ENCODE measurements around the gene CPEB3. TPM values are rescaled to one million over a fixed set of nuclear protein-coding genes. Genes with fewer than 3 reads are reported as not detected.

Gene CPEB3
- total RNA-seq, 2 experiments from 2014 or later = 1.2 to 1.3 TPM

DNA sequence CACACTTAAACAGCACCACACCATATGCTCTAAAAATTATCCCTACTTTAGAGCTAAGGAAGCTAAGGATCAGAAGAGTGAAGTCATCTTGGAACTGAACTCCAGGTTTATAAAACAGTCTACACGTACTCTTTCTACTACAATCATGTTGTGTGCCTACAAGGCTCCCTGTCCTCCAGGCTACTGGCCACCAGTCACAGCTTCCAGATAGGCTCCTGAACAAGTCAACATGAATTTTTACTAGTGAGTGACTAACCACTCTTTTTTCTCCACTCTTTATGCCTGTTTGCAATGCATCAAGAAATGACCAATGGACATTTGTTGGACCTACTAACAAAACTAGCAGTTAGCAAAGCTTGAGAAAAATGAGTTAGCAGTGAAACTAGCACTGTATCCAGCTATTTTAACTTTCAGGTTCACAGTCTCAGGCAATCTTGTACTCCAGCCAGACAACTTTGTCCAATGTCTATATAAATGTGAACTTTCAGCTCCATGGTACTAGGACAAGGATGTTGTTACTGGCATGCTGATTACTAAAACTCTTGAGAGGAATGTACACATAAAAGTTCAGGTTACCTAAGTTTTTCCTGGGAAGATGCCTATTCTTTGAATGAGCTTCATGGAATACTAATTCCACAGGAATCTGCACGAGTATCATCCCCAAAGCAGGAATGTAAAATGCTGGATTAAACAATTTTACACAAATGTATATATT lies 187.3 kb downstream of the CPEB3 start:
- Histone ChIP-seq H3K27ac (ENCODE audit: low read depth in 1 of 2, low read length in 2 of 2) (no peak overlapping the region), H3K4me1 (ENCODE audit: insufficient read depth, low read length) (no peaks in the 10 kb centered on the region), H3K4me3 (ENCODE audit: low read length) (no peak overlapping the region), H3K27me3 (ENCODE audit: control insufficient read depth in 1 of 2, insufficient read depth in 2 of 2, low read length in 2 of 2) (no peaks in the 10 kb centered on the region), H3K9me3 (ENCODE audit: control insufficient read depth in 1 of 2, insufficient read depth in 1 of 2, low read length in 2 of 2) (no peaks in the 10 kb centered on the region), H3K36me3 (ENCODE audit: insufficient read depth, low read length) (no peaks in the 10 kb centered on the region)
- H3K9me3 Mint-ChIP-seq = no peaks in the 10 kb centered on the region
- no peaks in the 10 kb centered on the region for H3K4me1 Mint-ChIP-seq (ENCODE audit: low read depth)
- ATAC-seq (ENCODE audit: poor library complexity) = no peak
- DNase-seq = no peak
- POLR2A ChIA-PET = no interaction called here
- intact Hi-C loops (cut with DNase I, micrococcal nuclease) = no loop called here
- no peaks in the 10 kb centered on the region for H3K27me3 Mint-ChIP-seq
- H3K27ac Mint-ChIP-seq = no peak overlapping the region
- no peak overlapping the region for H3K4me3 Mint-ChIP-seq
- no peaks in the 10 kb centered on the region for H3K36me3 Mint-ChIP-seq (ENCODE audit: low read depth)
- TF ChIP-seq, protein P1, sequence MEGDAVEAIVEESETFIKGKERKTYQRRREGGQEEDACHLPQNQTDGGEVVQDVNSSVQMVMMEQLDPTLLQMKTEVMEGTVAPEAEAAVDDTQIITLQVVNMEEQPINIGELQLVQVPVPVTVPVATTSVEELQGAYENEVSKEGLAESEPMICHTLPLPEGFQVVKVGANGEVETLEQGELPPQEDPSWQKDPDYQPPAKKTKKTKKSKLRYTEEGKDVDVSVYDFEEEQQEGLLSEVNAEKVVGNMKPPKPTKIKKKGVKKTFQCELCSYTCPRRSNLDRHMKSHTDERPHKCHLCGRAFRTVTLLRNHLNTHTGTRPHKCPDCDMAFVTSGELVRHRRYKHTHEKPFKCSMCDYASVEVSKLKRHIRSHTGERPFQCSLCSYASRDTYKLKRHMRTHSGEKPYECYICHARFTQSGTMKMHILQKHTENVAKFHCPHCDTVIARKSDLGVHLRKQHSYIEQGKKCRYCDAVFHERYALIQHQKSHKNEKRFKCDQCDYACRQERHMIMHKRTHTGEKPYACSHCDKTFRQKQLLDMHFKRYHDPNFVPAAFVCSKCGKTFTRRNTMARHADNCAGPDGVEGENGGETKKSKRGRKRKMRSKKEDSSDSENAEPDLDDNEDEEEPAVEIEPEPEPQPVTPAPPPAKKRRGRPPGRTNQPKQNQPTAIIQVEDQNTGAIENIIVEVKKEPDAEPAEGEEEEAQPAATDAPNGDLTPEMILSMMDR (IDR thresholded peaks at IDR 0.05) = no peak
- CTCF ChIA-PET = no interaction called here

DNA sequence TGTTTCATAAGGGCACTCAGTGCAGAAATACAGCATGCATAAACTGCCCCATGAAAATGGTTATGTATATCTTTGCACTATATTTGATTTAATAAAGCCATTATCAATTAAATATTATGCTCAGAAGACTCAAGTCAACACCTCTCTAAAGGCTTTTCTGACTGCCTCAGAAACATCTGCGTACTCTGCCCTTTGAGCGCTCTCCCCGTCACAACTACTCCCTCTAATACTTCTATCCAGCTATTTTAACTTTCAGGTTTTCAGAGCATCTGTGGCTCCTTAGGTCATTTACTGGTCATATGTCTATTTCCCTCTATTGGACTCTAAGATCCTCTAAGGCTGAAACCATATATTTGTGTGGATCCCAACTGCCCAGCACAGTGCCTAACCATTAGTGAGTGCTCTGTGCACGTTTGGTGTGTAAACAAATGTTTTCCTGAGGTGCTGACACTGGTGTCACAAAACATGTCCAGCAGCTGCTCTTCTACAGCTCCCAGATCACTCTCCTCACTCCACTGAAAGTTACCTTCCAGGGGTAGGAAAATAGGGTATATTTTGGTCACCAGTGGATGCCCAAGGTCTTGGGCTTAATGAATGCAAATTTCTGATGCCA lies 188.2 kb downstream of the CPEB3 start:
- DNase-seq (no peak), ATAC-seq (ENCODE audit: poor library complexity) (no peak)
- Histone ChIP-seq H3K9me3 (ENCODE audit: control insufficient read depth in 1 of 2, insufficient read depth in 1 of 2, low read length in 2 of 2) (no peaks in the 10 kb centered on the region), H3K36me3 (ENCODE audit: insufficient read depth, low read length) (no peaks in the 10 kb centered on the region), H3K27ac (ENCODE audit: low read depth in 1 of 2, low read length in 2 of 2) (no peak overlapping the region), H3K4me3 (ENCODE audit: low read length) (no peak overlapping the region), H3K4me1 (ENCODE audit: insufficient read depth, low read length) (no peaks in the 10 kb centered on the region), H3K27me3 (ENCODE audit: control insufficient read depth in 1 of 2, insufficient read depth in 2 of 2, low read length in 2 of 2) (no peaks in the 10 kb centered on the region)
- Mint-ChIP-seq H3K9me3 (no peaks in the 10 kb centered on the region), H3K27ac (no peak overlapping the region), H3K4me1 (ENCODE audit: low read depth) (no peaks in the 10 kb centered on the region), H3K4me3 (no peak overlapping the region), H3K27me3 (no peaks in the 10 kb centered on the region), H3K36me3 (ENCODE audit: low read depth) (no peaks in the 10 kb centered on the region)
- POLR2A ChIA-PET = no interaction called here
- TF ChIP-seq, protein P1 (IDR thresholded peaks at IDR 0.05) = no peak
- CTCF ChIA-PET = no interaction called here
- intact Hi-C loops (cut with DNase I, micrococcal nuclease) = no loop called here

DNA sequence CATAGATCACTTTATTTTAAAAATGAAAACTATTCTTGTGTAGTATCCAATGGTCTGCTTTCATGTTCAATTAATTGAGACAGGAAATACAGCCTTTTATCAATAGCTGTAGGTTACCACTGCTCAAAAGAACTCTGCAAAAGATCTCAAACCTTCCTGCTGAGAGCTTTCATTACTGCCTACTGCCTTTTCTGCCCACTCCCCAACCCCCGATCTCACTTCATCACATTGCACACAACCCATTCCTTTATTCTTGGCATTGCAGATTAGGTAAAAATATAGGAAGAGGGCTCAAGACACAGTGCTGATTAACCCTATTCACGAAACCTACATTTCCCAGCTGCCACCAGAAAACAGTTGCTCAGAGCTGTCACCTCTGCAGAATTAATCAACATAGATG lies 195.9 kb downstream of the CPEB3 start:
- Mint-ChIP-seq H3K27me3 (no peaks in the 10 kb centered on the region), H3K27ac (no peak overlapping the region), H3K36me3 (ENCODE audit: low read depth) (no peaks in the 10 kb centered on the region), H3K4me1 (ENCODE audit: low read depth) (no peaks in the 10 kb centered on the region), H3K4me3 (no peak overlapping the region), H3K9me3 (no peaks in the 10 kb centered on the region)
- no peaks in the 10 kb centered on the region for H3K27me3 ChIP-seq (ENCODE audit: control insufficient read depth in 1 of 2, insufficient read depth in 2 of 2, low read length in 2 of 2)
- intact Hi-C loops (cut with DNase I, micrococcal nuclease) = no loop called here
- DNase-seq (no peak), ATAC-seq (ENCODE audit: poor library complexity) (no peak)
- TF ChIP-seq, protein P1 (IDR thresholded peaks at IDR 0.05) = no peak
- H3K36me3 ChIP-seq (ENCODE audit: insufficient read depth, low read length) = no peaks in the 10 kb centered on the region
- H3K9me3 ChIP-seq (ENCODE audit: control insufficient read depth in 1 of 2, insufficient read depth in 1 of 2, low read length in 2 of 2) = no peaks in the 10 kb centered on the region
- H3K4me1 ChIP-seq (ENCODE audit: insufficient read depth, low read length) = no peaks in the 10 kb centered on the region
- CTCF ChIA-PET = interaction anchor here (1.0 kb wide), 1 partner anchor 14 kb away, joined by 3 read pairs; no protein-coding TSS in a partner anchor
- POLR2A ChIA-PET = no interaction called here
- no peak overlapping the region for H3K27ac ChIP-seq (ENCODE audit: low read depth in 1 of 2, low read length in 2 of 2)
- H3K4me3 ChIP-seq (ENCODE audit: low read length) = no peak overlapping the region
